GM18502 (cell line): Measurements from ENCODE around the gene LMNA.
"Not testable (repeated sequence)": the region's sequence is repeated elsewhere in the genome, so short reads cannot be mapped to it uniquely, and the experiment has no call there.

Experiments
- ATAC-seq: cut with Tn5 transposase; IDR thresholded peaks from one replicate; pipeline ENCODE4 v1.9.1; 2021; ENCODE audit warnings: mild to moderate bottlenecking; ENCODE audit not compliant: unreplicated experiment, poor library complexity

LMNA gene

DNA sequence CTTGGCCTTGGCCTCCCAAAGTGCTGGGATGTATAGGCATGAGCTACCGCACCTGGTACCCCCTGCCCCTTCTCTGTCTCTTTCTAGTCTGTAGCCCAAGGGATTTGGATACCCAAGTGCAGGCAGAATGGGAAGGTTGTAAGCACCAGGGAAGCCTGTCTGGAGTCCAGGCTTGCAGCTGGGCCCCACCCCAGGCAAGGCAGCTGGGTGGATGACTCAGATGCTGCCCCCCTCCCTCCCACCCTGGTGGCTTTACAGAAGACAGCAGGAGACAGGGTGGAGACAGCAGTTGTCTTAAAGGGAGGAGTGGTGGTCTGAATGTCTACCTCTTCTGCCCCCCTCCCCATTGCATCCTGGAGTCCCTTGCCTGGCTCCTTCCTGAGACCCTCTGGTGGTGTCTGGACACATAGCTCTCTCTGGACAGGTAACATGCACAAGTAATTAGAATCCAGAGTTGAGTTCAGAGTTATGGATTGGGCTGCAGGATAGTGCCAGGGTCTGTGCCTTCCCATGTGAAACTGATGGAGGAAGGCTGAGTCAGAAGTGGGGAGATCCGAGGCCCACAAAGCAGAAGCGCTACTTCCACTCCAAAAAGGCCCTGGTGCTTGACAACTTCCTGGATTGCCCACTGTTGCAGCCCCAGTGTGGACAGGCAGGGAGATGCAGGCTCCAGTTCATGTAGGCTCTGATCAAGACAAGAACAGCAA is 5.1 kb downstream of the LMNA start:
- ATAC-seq = no peak

GRCh38 chr1:156120318-156120717 is 5.8 kb downstream of the LMNA start:
- no peak for ATAC-seq

GRCh38 chr1:156121005-156121404 is 6.5 kb downstream of the LMNA start:
- ATAC-seq = not testable (repeated sequence)

DNA sequence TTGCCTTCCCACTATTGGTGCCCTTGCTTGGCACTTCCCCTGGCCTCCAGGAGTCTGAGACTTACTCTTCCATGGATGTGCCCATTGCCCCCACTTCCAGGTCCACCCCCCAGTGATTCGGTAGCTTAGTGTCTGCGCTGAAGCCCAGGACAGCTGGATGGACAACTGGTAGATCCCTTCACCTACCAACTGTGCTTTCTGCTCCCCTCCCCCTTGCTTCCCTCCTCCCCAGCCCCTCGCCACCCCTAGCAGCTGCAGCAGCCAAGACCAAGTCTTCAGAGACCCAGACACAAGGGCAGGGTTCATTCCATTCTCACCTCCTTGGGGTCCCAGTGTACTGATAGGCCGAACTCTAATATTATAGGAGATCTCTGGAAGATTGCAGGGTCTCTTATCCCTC is 6.9 kb downstream of the LMNA start:
- ATAC-seq = no peak

- no peak for ATAC-seq
Measured at GRCh38 chr1:156122086-156122485, 7.6 kb downstream of the LMNA start.

- no peak for ATAC-seq
Measured at GRCh38 chr1:156122519-156123355, 8.2 kb downstream of the LMNA start.

DNA sequence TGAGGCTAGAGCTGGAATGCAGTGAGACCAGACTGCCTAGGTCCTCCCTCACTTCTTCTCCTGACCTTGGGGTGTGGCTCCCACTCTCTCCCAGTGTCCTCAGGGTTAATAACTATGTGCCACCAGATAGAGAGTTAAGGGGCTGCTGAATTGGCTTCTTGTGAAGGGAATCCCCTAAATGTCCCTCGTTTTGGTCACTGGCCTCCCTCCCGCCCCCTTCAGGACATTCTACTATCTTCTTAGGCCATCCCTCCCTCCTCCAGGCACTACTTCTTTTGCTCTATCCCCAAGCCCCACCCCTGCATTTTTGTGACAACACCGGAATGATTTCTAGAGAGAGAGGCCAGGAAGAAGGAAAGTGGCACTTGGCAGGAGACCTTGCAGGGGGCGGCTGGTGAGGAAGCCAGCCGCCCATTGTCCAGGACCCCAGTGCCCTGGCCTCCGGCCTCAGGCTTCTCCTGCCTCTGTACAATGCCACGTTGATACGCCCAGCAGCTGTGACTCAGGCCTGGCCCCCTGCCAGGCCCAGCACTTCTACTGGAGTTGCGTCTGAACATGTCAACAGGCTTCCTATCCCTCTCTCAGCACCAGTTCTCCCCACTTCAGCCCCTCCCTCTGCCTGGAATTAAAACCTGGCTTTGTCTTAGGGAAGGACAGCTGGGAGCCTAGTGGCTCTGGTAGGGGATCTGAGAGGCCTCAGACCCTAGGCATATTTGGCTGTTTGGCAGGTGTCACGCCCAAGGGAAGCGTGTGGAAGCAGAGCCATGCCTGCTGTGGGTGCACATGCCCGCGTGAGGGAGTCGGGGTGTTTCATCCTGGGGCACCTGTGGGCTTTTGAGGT is 9.1 kb downstream of the LMNA start:
- no peak for ATAC-seq

DNA sequence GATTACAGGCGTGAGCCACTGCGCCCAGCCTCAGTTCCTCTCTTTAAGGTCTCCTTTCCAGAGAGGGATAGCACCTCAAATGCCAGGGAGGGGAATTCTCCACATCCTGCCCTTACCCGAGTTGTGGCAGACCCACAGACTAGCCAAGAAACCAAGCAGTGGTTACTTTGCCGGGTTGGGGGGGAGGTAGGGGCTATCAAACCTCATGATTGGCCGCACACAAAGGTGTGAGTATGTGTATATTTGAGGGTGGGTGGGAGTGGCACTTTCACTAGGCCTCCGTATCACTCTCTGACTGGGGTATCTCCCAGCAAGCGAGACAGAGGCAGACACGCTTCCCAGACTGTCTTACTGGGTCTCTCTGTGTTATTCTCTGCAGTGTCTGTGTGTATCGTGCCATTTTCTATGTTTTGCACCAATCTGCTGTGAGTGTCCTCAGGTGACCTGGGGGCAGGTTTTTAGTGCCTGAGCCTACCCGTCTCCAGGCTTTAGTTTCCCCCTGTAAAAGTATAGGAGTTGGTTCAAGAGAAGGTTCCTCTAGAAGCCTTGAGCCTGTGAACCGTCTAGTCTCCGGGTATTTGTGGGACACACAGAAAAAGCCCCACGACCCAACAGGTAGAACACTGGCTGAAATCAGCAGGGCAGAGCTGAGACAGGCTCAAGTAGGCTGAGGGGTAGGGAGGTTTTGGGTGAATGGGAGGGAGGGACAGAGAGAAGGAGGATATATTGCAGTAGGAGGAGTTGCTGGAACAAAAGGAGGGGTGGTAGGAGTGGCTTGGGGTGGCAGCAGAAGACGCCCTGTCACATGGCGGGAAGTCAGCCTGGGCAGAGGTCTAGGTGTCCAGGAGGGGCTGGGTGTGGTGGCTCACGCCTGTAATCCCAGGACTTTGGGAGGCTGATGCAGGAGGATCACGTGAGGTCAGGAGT is 10.3 kb downstream of the LMNA start:
- ATAC-seq = no peak

DNA sequence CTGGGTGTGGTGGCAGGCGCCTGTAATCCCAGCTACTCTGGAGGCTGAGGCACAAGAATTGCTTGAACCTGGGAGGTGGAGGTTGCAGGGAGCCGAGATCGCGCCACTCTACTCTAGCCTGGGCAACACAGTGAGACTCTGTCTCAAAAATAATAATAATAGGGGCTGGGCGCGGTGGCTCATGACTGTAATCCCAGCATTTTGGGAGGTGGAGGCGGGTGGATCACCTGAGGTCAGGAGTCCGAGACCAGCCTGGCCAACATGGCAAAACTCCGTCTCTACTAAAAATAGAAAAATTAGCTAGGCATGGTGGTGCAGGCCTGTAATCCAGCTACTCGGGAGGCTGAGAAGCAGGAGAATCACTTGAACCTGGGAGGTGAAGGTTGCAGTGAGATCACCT is 11.0 kb downstream of the LMNA start:
- ATAC-seq = not testable (repeated sequence)

- ATAC-seq = peak; percentile 30
Measured at GRCh38 chr1:156126043-156126629, 11.6 kb downstream of the LMNA start.

- peak; percentile 55 for ATAC-seq
Measured at GRCh38 chr1:156126630-156127534, 12.4 kb downstream of the LMNA start.

GRCh38 chr1:156128308-156128653 is 13.8 kb downstream of the LMNA start:
- ATAC-seq = no peak

- no peak for ATAC-seq
Measured at GRCh38 chr1:156128654-156129597, 14.4 kb downstream of the LMNA start.

- ATAC-seq = no peak
Measured at GRCh38 chr1:156129687-156130577, 15.4 kb downstream of the LMNA start.

DNA sequence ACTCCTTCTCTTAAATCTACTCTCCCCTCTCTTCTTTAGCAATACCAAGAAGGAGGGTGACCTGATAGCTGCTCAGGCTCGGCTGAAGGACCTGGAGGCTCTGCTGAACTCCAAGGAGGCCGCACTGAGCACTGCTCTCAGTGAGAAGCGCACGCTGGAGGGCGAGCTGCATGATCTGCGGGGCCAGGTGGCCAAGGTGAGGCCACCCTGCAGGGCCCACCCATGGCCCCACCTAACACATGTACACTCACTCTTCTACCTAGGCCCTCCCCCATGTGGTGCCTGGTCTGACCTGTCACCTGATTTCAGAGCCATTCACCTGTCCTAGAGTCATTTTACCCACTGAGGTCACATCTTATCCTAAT is 16.0 kb downstream of the LMNA start:
- ATAC-seq = no peak

GRCh38 chr1:156134716-156135435 is 20.4 kb downstream of the LMNA start:
- ATAC-seq = no peak
